ENCODE results near the gene PRSS53. TPM values are rescaled to one million over a fixed set of nuclear protein-coding genes. Genes with fewer than 3 reads are reported as not detected.
A peak's percentile ranks its signal among the peaks of the same experiment; 100 is the strongest.

PRSS53 gene
- total and polyA plus RNA-seq, 7 donors, result 0.17 to 0.90 (median 0.38) TPM

DNA sequence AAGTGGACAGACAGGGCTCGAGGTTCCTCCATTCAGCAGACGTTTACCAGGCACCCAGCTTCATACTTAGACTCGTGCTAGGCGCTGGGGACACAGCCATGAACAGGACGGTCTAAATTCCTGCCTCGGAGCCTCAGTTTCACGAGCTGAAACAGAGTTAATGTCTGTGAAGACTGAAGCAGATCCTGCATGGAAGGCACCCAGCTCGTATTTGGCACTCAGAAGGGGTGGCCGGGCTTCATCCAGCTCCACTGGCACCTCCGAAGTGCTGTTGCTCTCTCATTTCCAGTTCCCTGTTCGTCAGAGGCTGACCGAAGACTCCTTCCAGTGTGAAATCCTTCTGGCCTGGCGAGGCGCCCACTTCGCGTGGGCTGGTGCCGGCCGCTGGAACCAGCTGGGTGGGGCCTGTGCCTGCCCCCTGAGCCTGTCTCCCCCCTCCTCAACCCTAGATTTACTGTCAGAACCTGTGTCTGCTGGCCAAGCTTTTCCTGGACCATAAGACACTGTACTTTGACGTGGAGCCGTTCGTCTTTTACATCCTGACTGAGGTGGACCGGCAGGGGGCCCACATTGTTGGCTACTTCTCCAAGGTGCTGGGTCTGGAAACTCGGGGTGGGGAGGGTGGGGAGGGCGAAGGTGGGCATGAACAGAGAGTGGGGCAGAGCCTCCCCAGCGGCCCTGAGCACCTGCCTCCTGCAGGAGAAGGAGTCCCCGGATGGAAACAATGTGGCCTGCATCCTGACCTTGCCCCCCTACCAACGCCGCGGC is 41.0 kb upstream of the PRSS53 start:
- 43 to 60% (median 55%) methylated on average over 29 of the region's 29 CpGs for WGBS, 3 donors
- Histone ChIP-seq H3K9me3 (no peaks in the 10 kb centered on the region), H3K27me3 (ENCODE audit: insufficient read depth in 3 of 3, low read length in 2 of 3) (no peaks in the 10 kb centered on the region), H3K36me3 (ENCODE audit: insufficient read depth in 1 of 2, low read depth in 1 of 2) (peaks cover 4 to 67% of the 10 kb centered on the region in 2 donors), H3K4me3 (no peak overlapping the region), H3K4me1 (peaks cover 27% of the 10 kb centered on the region), H3K27ac (peak overlapping the region; percentile 63)
- intact Hi-C loops (cut with DNase I), result no loop called here
- DNase-seq, result peak; percentile 57 to 76
- peak; percentile 12 to 31 (median 28) for ATAC-seq
- TF ChIP-seq, protein P1, sequence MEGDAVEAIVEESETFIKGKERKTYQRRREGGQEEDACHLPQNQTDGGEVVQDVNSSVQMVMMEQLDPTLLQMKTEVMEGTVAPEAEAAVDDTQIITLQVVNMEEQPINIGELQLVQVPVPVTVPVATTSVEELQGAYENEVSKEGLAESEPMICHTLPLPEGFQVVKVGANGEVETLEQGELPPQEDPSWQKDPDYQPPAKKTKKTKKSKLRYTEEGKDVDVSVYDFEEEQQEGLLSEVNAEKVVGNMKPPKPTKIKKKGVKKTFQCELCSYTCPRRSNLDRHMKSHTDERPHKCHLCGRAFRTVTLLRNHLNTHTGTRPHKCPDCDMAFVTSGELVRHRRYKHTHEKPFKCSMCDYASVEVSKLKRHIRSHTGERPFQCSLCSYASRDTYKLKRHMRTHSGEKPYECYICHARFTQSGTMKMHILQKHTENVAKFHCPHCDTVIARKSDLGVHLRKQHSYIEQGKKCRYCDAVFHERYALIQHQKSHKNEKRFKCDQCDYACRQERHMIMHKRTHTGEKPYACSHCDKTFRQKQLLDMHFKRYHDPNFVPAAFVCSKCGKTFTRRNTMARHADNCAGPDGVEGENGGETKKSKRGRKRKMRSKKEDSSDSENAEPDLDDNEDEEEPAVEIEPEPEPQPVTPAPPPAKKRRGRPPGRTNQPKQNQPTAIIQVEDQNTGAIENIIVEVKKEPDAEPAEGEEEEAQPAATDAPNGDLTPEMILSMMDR (IDR thresholded peaks at IDR 0.05), result no peak

DNA sequence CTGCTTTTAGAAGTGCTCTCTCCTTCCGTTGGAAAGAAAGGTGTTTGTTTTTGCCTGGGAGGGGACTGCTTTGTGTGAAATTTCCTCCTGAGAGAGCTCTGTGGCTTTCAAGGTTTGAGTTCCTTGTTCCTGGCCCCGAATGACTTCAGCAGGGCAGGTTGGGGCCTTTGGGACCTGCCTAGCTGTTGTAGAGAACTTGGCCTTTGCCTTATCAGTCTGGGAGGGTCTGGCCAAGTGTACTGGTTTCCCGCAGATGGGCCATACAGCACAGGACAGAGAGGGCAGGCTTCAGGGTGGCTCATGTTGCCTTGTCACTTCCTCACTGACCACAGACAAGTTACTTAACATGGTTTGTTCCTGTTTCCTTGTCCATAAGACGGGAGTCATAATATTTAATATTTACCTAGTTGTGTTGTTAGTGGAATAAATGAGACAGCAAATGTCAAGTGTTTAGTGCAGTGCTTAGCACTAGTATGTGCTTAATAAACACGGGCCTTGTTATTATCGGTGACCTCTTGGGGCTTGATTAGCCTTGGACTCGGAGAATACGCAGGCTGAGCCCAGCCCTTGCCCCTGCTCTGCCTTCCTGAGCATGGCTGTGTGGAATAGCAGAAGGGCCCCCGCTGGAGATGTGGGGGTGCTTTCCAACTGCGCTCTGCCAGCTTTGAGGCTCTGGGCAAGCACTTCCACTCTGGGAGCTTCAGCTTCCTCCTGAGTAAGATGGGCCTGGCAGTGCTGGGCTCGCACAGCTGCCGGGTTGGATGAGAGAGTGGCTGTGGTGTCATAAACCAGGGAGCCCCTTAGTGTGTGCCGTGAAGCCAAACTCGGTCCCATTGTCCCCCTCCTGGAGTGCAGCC is 40.2 kb upstream of the PRSS53 start:
- ATAC-seq (peak; percentile 35 to 44 (median 39)), DNase-seq (no peak)
- Histone ChIP-seq H3K4me3 (no peak overlapping the region), H3K27me3 (ENCODE audit: insufficient read depth in 3 of 3, low read length in 2 of 3) (no peaks in the 10 kb centered on the region), H3K36me3 (ENCODE audit: insufficient read depth in 1 of 2, low read depth in 1 of 2) (peaks cover 4 to 75% of the 10 kb centered on the region in 2 donors), H3K27ac (peak overlapping the region; percentile 63), H3K4me1 (peaks cover 27% of the 10 kb centered on the region), H3K9me3 (no peaks in the 10 kb centered on the region)
- TF ChIP-seq, protein P1 (IDR thresholded peaks at IDR 0.05), result no peak
- WGBS, 3 donors, result 66 to 71% (median 69%) methylated on average over 14 of the region's 14 CpGs
- intact Hi-C loops (cut with DNase I), result no loop called here

DNA sequence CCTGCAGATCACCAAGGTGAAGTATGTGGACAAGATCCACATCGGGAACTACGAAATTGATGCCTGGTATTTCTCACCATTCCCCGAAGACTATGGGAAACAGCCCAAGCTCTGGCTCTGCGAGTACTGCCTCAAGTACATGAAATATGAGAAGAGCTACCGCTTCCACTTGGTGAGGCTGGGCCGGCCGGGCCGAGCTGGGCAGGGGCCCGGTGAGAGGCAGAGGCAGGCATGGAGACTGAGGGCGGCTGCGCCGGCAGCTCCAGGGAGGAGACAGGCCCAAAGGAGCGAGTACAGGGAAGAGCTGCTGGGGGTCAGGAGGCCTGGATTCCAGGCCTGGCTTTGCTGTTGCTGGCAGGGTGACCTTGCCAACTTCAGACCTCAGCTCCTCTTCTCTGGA is 38.4 kb upstream of the PRSS53 start:
- H3K4me3 ChIP-seq, result no peak overlapping the region
- 31 to 59% (median 57%) methylated on average over 13 of the region's 13 CpGs for WGBS, 3 donors
- H3K4me1 ChIP-seq, result peaks cover 27% of the 10 kb centered on the region
- ATAC-seq (peak; percentile 46 to 82 (median 60)), DNase-seq (no peak)
- H3K36me3 ChIP-seq (ENCODE audit: insufficient read depth in 1 of 2, low read depth in 1 of 2), result peaks cover 4 to 89% of the 10 kb centered on the region in 2 donors
- peak overlapping the region; percentile 63 for H3K27ac ChIP-seq
- H3K27me3 ChIP-seq (ENCODE audit: insufficient read depth in 3 of 3, low read length in 2 of 3), result no peaks in the 10 kb centered on the region
- TF ChIP-seq, protein P1 (IDR thresholded peaks at IDR 0.05), result no peak
- intact Hi-C loops (cut with DNase I), result no loop called here
- H3K9me3 ChIP-seq, result no peaks in the 10 kb centered on the region

DNA sequence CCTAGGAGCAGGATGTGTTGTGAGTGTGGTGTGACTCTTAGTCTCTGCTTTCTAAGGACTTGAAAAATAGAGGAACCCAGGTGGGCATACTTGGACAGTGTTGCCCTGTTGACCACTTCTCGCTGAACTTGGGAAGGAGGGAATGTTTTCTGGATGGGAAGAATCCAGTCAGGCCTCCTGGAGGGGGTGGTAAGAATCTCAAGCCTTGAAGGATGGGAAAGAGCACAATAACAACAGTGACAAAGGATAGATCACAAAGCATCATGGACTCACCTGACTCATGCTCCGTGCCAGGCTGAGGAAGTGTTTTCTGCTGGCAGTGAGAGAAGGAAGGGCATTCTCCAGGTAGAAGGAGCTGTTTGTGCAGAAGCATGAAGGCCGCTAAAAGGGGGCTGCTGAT is 37.1 kb upstream of the PRSS53 start:
- no peak for DNase-seq
- 93 to 96% (median 94%) methylated on average over 3 of the region's 3 CpGs for WGBS, 3 donors
- Histone ChIP-seq H3K9me3 (no peaks in the 10 kb centered on the region), H3K27ac (no peak overlapping the region), H3K4me1 (peaks cover 27% of the 10 kb centered on the region), H3K36me3 (ENCODE audit: insufficient read depth in 1 of 2, low read depth in 1 of 2) (peaks cover 4 to 88% of the 10 kb centered on the region in 2 donors), H3K27me3 (ENCODE audit: insufficient read depth in 3 of 3, low read length in 2 of 3) (no peaks in the 10 kb centered on the region), H3K4me3 (no peak overlapping the region)
- intact Hi-C loops (cut with DNase I), result no loop called here
- TF ChIP-seq, protein P1 (IDR thresholded peaks at IDR 0.05), result no peak
- no peak for ATAC-seq
